Lower lobe of right lung (tissue), 2 donors: ENCODE results near the gene AADAC. TPM values are rescaled to one million over a fixed set of nuclear protein-coding genes. Genes with fewer than 3 reads are reported as not detected.

Experiments
- ATAC-seq, 2 donors: fragments of 200-7000 bp; cut with Tn5 transposase; one replicate each; pipeline ENCODE4 v1.9.1; 2020 to 2022; ENCODE audit warnings: mild to moderate bottlenecking in 2 of 2, moderate library complexity in 2 of 2
- DNase-seq: peaks from one replicate; pipeline ENCODE4 v3.0.0-alpha.2; 2020
- H3K27ac ChIP-seq: fragments of 200-600 bp; one replicate; pipeline ENCODE4 v1.8.0; 2022
- H3K27me3 ChIP-seq: fragments of 200-600 bp; one replicate; pipeline ENCODE4 v1.8.0; 2022; ENCODE audit warnings: low read depth
- H3K36me3 ChIP-seq: fragments of 200-600 bp; one replicate; pipeline ENCODE4 v1.8.0; 2022; ENCODE audit warnings: mild to moderate bottlenecking
- H3K4me1 ChIP-seq: fragments of 200-600 bp; one replicate; pipeline ENCODE4 v1.8.0; 2022
- H3K4me3 ChIP-seq: fragments of 200-600 bp; one replicate; pipeline ENCODE4 v1.8.0; 2022; ENCODE audit warnings: mild to moderate bottlenecking
- H3K9me3 ChIP-seq: fragments of 200-600 bp; one replicate; pipeline ENCODE4 v1.8.0; 2022
- CTCF ChIP-seq: fragments of 200-600 bp; IDR thresholded peaks from one replicate; pipeline ENCODE4 v1.8.0; 2022; ENCODE audit warnings: antibody characterized with exemption, mild to moderate bottlenecking
- intact Hi-C: fragments of 100-400 bp; cut with DNase I; formaldehyde crosslinking; loops from one replicate; pipeline ENCODE4 v1.11.0; 2022
- total RNA-seq: library from RNA; stranded (reverse); fragmentation: NEBNext Ultra II Directional; extraction: Animal tissue kit (Norgen Biotek cat#: 25700); gene quantifications from one replicate; pipeline ENCODE4 v1.2.1, GENCODE V29; 2021
- donor health status: DM: no; HTN: yes; CAD: no; lungs with severe emphysema.

Gene AADAC
- total RNA-seq, 1 donor from 2014 or later = 5.6 TPM

DNA sequence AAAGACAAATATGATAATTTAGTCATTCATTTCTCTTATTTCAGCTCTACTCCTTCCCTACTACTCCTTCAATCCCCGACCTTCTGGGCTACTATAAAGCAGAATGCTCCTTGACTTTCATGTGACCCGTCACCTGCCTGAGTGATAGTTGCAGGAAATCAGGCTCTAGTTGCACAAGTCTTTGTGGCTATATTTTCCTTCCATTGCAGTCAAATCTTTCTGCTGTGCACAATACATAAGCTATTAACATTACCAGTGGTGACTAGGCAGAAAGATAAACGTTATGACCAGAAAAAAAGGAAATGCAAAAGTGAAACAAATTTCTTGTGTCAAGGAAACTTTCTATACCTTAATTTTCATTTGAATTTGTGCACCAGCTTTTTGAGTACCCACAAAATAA is 61.8 kb downstream of the AADAC start:
- no peak for TF ChIP-seq CTCF
- intact Hi-C loops = no loop called here
- ATAC-seq = peak; percentile 32 to 39
- Histone ChIP-seq H3K27ac (peak overlapping the region; percentile 51), H3K27me3 (no peaks in the 10 kb centered on the region), H3K4me3 (no peak overlapping the region), H3K36me3 (no peaks in the 10 kb centered on the region), H3K9me3 (no peaks in the 10 kb centered on the region), H3K4me1 (peaks cover 9% of the 10 kb centered on the region)
- no peak for DNase-seq

DNA sequence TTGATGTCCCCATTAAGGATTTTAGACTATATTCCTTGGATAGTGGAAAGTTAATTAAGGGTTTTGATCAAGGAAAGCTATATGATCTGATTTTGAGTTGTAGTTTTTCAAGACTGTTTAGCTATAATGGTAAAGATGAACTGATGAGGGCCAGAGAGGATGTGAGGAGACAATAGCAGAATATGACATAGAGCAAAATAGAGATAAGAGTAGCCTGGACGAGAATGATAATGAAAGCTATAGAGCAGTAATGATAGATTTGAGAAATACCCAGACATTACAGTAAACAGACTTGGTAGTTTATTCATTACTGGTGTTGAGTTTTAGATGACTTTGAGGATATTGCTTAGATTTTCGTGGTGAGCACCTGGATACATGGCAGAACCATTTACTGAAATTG is 63.4 kb downstream of the AADAC start:
- no peak for TF ChIP-seq CTCF
- intact Hi-C loops = no loop called here
- Histone ChIP-seq H3K4me1 (peaks cover 4% of the 10 kb centered on the region), H3K36me3 (no peaks in the 10 kb centered on the region), H3K9me3 (no peaks in the 10 kb centered on the region), H3K4me3 (no peak overlapping the region), H3K27ac (no peak overlapping the region), H3K27me3 (no peaks in the 10 kb centered on the region)
- no peak for DNase-seq
- ATAC-seq = no peak

Other genes starting within 250 kb of the AADAC start
- gene AADACL2, start 80.2 kb upstream of the AADAC start, total RNA-seq = 0.21 TPM
- 2.7 TPM for gene SUCNR1, start 59.5 kb downstream of the AADAC start, total RNA-seq